Measurements from ENCODE around the gene PHF23. TPM values are rescaled to one million over a fixed set of nuclear protein-coding genes. Genes with fewer than 3 reads are reported as not detected.
A peak's percentile ranks its signal among the peaks of the same experiment; 100 is the strongest.

PHF23 gene
- total and polyA plus RNA-seq, 2 of the 4 experiments (the other 2 are of a cell fraction): 44.8 to 58.5 TPM

DNA sequence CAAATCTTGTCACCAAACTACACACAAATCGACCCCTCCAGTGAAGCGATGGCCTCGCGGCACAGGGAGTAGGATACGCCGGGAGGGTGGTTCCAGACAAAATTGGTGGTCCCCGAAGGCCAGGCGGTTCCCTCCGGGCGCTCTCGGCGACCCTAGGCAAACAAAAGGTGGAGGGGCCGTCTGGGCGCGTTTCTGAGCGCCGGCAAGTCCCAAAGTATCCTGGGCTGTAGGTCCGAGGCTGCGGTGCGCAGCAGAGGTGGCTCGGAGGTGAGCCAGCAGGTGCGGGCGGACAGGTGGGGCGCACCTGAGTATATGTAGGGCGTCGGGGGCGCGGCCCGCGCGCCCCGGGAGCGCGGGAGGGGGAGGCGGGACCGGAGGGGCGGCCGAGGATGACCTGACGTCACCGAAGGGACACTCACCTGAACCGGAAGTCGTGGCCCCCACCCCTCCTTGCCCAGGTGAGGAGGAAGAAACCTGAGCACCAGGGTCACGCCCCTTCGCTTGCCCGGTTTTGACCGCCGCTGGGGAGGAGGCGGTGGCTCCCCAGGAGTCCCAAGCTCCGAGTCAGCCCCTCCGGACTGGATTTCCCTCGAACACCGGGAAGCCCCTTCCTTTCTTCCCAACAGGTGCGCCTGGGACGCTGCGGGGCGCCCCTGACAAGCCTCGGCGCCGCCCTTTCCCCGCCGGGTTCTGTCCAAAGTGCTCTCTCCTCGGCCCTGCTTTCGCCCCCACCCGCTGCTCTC lies 23.1 kb upstream of the PHF23 start, which contains the start of gene CLDN7 (continued):
- TF ChIP-seq, protein P1, sequence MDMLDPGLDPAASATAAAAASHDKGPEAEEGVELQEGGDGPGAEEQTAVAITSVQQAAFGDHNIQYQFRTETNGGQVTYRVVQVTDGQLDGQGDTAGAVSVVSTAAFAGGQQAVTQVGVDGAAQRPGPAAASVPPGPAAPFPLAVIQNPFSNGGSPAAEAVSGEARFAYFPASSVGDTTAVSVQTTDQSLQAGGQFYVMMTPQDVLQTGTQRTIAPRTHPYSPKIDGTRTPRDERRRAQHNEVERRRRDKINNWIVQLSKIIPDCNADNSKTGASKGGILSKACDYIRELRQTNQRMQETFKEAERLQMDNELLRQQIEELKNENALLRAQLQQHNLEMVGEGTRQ (IDR thresholded peaks at IDR 0.05; ENCODE audit: low read depth, low read length): no peak

DNA sequence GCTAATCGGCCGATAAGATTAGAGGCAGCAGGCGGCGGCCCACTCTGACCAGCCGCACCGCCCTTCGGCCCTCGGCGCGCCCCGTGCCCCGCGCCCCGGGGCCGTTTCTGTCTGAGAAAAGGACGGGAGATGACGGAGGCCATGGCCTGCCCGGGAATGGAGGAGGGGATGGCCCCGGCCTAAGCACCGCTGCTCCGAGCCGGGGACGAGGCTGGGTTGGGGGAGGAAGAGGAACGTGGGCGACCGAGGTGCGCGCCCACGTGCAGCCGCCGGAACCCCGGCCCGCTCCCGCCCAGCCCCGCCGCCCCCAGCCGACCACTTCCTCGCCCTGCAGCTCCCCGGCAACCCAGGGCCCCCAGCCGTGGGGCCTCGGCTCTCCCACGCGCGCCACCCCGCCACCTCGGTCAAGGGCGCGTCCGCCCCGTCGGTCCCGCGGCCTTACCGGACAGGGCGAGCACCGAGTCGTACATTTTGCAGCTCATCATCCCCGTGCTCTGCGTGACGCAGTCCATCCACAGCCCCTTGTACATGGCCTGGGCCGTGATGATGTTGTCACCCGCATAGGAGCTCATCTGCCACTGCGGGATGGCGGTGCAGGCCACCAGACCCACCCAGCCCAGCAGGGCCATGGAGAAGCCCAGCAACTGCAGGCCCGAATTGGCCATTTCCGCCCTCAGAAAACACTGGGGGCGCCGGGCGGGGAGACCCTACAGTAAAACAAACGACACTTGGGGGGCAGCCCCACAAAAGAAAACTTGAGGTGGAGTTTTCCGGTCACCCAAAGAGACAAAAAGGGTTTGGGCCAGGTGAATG lies 22.3 kb upstream of the PHF23 start:
- peak overlapping the region; percentile 68 for H3K4ac ChIP-seq (ENCODE audit: low read depth, low read length)
- no peak for DNase-seq
- TF ChIP-seq, protein P1 (IDR thresholded peaks at IDR 0.05; ENCODE audit: low read depth, low read length): no peak
- no peak for TF ChIP-seq SMC3 (IDR thresholded peaks at IDR 0.05; ENCODE audit: low read depth, low read length)
- TF ChIP-seq MXI1 (IDR thresholded peaks at IDR 0.05; ENCODE audit: borderline replicate concordance, low read depth, low read length): no peak
- TF ChIP-seq RFX5 (IDR thresholded peaks at IDR 0.05; ENCODE audit: low read depth, low read length): no peak
- TF ChIP-seq, protein P2, sequence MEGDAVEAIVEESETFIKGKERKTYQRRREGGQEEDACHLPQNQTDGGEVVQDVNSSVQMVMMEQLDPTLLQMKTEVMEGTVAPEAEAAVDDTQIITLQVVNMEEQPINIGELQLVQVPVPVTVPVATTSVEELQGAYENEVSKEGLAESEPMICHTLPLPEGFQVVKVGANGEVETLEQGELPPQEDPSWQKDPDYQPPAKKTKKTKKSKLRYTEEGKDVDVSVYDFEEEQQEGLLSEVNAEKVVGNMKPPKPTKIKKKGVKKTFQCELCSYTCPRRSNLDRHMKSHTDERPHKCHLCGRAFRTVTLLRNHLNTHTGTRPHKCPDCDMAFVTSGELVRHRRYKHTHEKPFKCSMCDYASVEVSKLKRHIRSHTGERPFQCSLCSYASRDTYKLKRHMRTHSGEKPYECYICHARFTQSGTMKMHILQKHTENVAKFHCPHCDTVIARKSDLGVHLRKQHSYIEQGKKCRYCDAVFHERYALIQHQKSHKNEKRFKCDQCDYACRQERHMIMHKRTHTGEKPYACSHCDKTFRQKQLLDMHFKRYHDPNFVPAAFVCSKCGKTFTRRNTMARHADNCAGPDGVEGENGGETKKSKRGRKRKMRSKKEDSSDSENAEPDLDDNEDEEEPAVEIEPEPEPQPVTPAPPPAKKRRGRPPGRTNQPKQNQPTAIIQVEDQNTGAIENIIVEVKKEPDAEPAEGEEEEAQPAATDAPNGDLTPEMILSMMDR (conservative IDR thresholded peaks at IDR 0.05; ENCODE audit: low read depth, low read length): no peak
- no peak for TF ChIP-seq BHLHE40 (IDR thresholded peaks at IDR 0.05; ENCODE audit: low read depth, low read length)
- no peak for TF ChIP-seq RCOR1 (IDR thresholded peaks at IDR 0.05; ENCODE audit: insufficient replicate concordance, low read length)
- no peak for TF ChIP-seq CEBPB (IDR thresholded peaks at IDR 0.05; ENCODE audit: low read depth, low read length)
- TF ChIP-seq NFE2L2 (IDR thresholded peaks at IDR 0.05; ENCODE audit: low read depth, low read length): no peak
- no peak for TF ChIP-seq FOS (IDR thresholded peaks at IDR 0.05; ENCODE audit: low read depth, low read length)

More for the DNA sequence above, 22.3 kb upstream of the PHF23 start:
- H3K27ac ChIP-seq (ENCODE audit: insufficient read depth, low read length): no peak overlapping the region
- no peaks in the 10 kb centered on the region for H3K9me3 ChIP-seq (ENCODE audit: control insufficient read depth, insufficient read depth, low read length)
- in situ Hi-C loops (cut with MboI; ENCODE audit: low sequenced_read_pairs) (no loop called here), dilution Hi-C loops (cut with HindIII; ENCODE audit: low sequenced_read_pairs, unreplicated experiment) (no loop called here), intact Hi-C loops (cut with micrococcal nuclease) (no loop called here)
- H3K56ac ChIP-seq (ENCODE audit: extremely low read depth, insufficient read depth, low read length): no peak overlapping the region
- no peak overlapping the region for H3K23ac ChIP-seq (ENCODE audit: low read depth, low read length)
- peak overlapping the region; percentile 66 for H2AK9ac ChIP-seq (replicated peaks; ENCODE audit: low read depth, low read length, poor library complexity)
- peak overlapping the region; percentile 82 for H3K4me2 ChIP-seq (ENCODE audit: low read depth, low read length)
- H2BK15ac ChIP-seq (ENCODE audit: low read depth, low read length): no peak overlapping the region
- peak overlapping the region; percentile 37 for H3K4me3 ChIP-seq (ENCODE audit: insufficient read depth, low read depth, low read length)
- H2AFZ ChIP-seq (replicated peaks; ENCODE audit: low read length, poor library complexity): peak overlapping the region; percentile 87
- H2BK5ac ChIP-seq (ENCODE audit: low read depth, low read length, poor library complexity, severe bottlenecking): no peak overlapping the region
- H4K91ac ChIP-seq (ENCODE audit: insufficient read depth, low read depth, low read length): peak overlapping the region; percentile 37; the same call in 1 of the 2 replicates
- H4K5ac ChIP-seq (ENCODE audit: low read depth, low read length): peak overlapping the region; percentile 84
- H2AK5ac ChIP-seq (ENCODE audit: low read depth, low read length): peak overlapping the region; percentile 81
- H3K79me1 ChIP-seq (ENCODE audit: low read depth in 1 of 2, low read length in 2 of 2): peaks cover 0 to 2% of the 10 kb centered on the region in 2 experiments; a peak in 1 of 4 replicates
- no peaks in the 10 kb centered on the region for H4K20me1 ChIP-seq (ENCODE audit: insufficient read depth, low read length)
- peak; percentile 21 for ATAC-seq (ENCODE audit: low read depth)
- H3K4me1 ChIP-seq (ENCODE audit: control insufficient read depth, insufficient read depth, low read length): peaks cover 9% of the 10 kb centered on the region
- no peak overlapping the region for H3K18ac ChIP-seq (ENCODE audit: low read depth, low read length)
- H3K27me3 ChIP-seq (ENCODE audit: control insufficient read depth, insufficient read depth, low read length): peaks cover 13% of the 10 kb centered on the region; the same call in 1 of the 2 replicates
- peak overlapping the region; percentile 64 for H2BK120ac ChIP-seq (ENCODE audit: low read depth, low read length)
- WGBS, 2 experiments (ENCODE audit: extremely low coverage in 2 of 2, insufficient read length in 1 of 2): 35% methylated on average over 28 of the region's 71 CpGs; no CpG with 5 or more reads in 1 of the 2 experiments
- peaks cover 10% of the 10 kb centered on the region for H3K9me1 ChIP-seq (ENCODE audit: insufficient read depth, low read length)
- no peak overlapping the region for H3K14ac ChIP-seq (replicated peaks; ENCODE audit: low read depth, low read length)
- peak overlapping the region; percentile 77 to 80; a peak in 3 of 4 replicates for H4K8ac ChIP-seq (ENCODE audit: low read depth in 2 of 2, low read length in 2 of 2)
- peaks cover 23% of the 10 kb centered on the region for H3K36me3 ChIP-seq (ENCODE audit: control insufficient read depth, insufficient read depth, low read length)
- H2BK20ac ChIP-seq (ENCODE audit: low read depth, low read length): no peak overlapping the region
- ChIA-PET CTCF (no interaction called here), POLR2A (ENCODE audit: unreplicated experiment) (no interaction called here)
- no TSS peak for BruUV-seq (replicated peaks)
- no peak overlapping the region for H3K9ac ChIP-seq (ENCODE audit: low read depth, low read length)

All from IMR-90 (cell line).